Cardiac muscle cell (in vitro differentiated cells and primary cell): ENCODE results near the gene POLR2A. TPM values are rescaled to one million over a fixed set of nuclear protein-coding genes. Genes with fewer than 3 reads are reported as not detected.
A peak's percentile ranks its signal among the peaks of the same experiment; 100 is the strongest.

Experiments used
- DNase-seq, 2 donors: peaks; one replicate each; pipeline versions ENCODE4 v3.0.0 to v3.0.0-alpha.2; 2010 to 2017; ENCODE audit warnings: low read depth in 1 of 2, low spot score in 1 of 2
- H3K27ac ChIP-seq: fragments of 200-600 bp; sonication (generic); 2 replicates; pipeline ENCODE4 v1.5.1; 2016
- H3K27me3 ChIP-seq: fragments of 200-600 bp; sonication (generic); 2 replicates; pipeline ENCODE4 v1.6.0; 2016; ENCODE audit warnings: control low read depth
- H3K36me3 ChIP-seq: fragments of 200-600 bp; sonication (generic); 2 replicates; pipeline ENCODE4 v1.5.1; 2016; ENCODE audit warnings: control low read depth
- H3K4me1 ChIP-seq: fragments of 200-600 bp; sonication (generic); 2 replicates; pipeline ENCODE4 v1.8.1; 2017; ENCODE audit warnings: low read depth, mild to moderate bottlenecking, mixed run types
- H3K4me3 ChIP-seq: fragments of 200-600 bp; sonication (generic); 2 replicates; pipeline ENCODE4 v1.5.1; 2016; ENCODE audit warnings: mild to moderate bottlenecking
- H3K9me3 ChIP-seq: fragments of 200-600 bp; sonication (generic); 2 replicates; pipeline ENCODE4 v1.5.1; 2017; ENCODE audit warnings: low read depth, mild to moderate bottlenecking, control low read depth
- CTCF ChIP-seq: IDR thresholded peaks from 2 replicates; pipeline ENCODE4 v1.5.1; 2012; ENCODE audit warnings: low read depth, mild to moderate bottlenecking, low read length
- polyA plus RNA-seq: library from polyadenylated mRNA; unstranded; fragments of >200 nt; fragmentation: Nextera tagmentation; extraction: Ambion mirVana; gene quantifications from 2 replicates; pipeline ENCODE4 v1.2.1, GENCODE V29; 2016
- total RNA-seq: library from RNA; depleted of rRNA; stranded (reverse); fragments of >200 nt; gene quantifications from 2 replicates; pipeline ENCODE4 v1.2.3, GENCODE V29; 2016

POLR2A gene
- total and polyA plus RNA-seq, 2 experiments from 2014 or later = 41.3 to 62.3 TPM

DNA sequence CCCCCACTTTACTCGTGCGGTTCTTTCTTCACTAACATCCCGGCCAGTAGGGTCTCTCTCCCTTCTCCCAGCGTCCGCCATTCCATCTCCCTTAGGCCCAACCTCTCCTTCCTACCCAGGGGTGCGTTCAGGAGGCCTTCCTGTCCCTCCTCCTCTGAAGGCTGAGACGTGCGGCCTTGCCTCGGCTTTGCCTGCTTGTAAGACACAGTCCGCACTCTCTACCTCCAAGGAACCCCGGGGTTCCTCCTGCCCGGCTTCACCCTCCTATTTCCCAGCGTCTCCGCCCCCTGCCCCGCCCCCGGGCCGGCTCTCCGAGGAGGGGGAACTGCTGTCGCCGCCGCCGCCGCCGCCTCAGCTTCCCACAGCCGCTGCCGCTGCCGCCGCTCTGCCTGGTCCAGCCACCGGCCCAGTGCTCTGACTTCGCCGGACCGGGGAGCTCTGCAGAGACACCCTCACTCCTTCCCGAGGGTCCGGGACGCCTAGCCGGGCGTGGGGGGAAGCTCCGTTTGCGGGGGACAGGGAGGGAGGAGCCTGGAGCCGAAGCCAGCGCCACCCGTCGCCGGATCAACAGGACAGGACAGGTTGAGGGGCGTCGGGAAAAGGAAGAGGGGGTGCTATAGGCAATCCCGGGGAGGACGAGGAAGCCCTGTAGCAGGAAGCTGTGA is 46.1 kb upstream of the POLR2A start:
- Histone ChIP-seq H3K27ac (peak overlapping the region; percentile 24), H3K4me3 (peak overlapping the region; percentile 64), H3K36me3 (no peaks in the 10 kb centered on the region), H3K4me1 (peaks cover 20% of the 10 kb centered on the region), H3K27me3 (no peaks in the 10 kb centered on the region), H3K9me3 (no peaks in the 10 kb centered on the region)
- DNase-seq = peak; percentile 17 to 84
- no peak for TF ChIP-seq CTCF

DNA sequence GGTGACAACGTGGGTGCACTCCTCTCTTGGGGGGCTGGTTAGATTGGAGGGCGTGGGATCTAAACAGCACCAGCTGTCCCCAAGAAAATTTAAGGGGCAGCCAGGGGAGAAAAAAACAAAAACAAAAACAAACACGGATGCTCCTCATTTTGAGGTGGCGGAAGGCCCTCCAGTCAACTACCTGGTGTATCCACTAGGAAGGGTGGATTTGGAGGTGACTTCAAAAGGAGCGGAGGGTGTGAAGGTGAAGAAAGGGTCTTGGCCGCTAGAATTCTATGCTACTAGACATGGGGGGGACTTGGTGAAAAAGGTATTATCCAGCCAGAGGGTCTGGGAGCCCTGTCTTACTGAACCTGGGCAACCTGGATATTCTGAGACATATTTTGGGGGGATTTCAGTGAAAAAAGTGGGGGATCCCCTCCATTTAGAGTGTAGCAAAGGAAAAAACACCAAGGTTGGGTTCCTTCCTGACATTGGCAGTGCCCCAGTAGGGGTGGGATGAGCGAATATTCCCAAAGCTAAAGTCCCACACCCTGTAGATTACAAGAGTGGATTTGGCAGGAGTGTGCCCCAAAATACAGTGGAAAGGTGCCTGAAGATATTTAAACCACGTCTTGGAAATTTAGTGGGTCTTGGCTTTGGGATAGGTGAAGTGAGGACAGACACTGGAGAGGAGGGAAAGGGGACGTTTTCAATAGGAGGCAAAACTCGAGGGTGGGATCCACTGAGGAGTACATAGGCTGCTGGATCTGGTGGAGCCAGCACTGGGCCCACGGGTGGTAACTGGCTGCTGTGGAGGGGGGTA is 45.3 kb upstream of the POLR2A start:
- Histone ChIP-seq H3K27me3 (no peaks in the 10 kb centered on the region), H3K9me3 (no peaks in the 10 kb centered on the region), H3K4me3 (peak overlapping the region; percentile 64), H3K4me1 (peaks cover 20% of the 10 kb centered on the region), H3K27ac (no peak overlapping the region), H3K36me3 (no peaks in the 10 kb centered on the region)
- no peak for DNase-seq
- no peak for TF ChIP-seq CTCF

GRCh38 chr17:7439462-7440112 is 44.6 kb upstream of the POLR2A start, which contains the start of gene FGF11:
Gene FGF11 (plus strand): TSS chr17:7439512. CDS start chr17:7439621, 109 bp downstream.
- Histone ChIP-seq H3K36me3 (no peaks in the 10 kb centered on the region), H3K4me1 (peaks cover 24% of the 10 kb centered on the region), H3K27me3 (no peaks in the 10 kb centered on the region), H3K27ac (peak within 1 kb of the TSS; percentile 95), H3K4me3 (peak within 1 kb of the TSS; percentile 64), H3K9me3 (no peaks in the 10 kb centered on the region)
- no peak for TF ChIP-seq CTCF
- peak in 1 of 2 donors; percentile 47 for DNase-seq

- Histone ChIP-seq H3K27ac (peak overlapping the region; percentile 95), H3K4me1 (peaks cover 26% of the 10 kb centered on the region), H3K27me3 (no peaks in the 10 kb centered on the region)
Observed at GRCh38 chr17:7440113-7440833, 43.9 kb upstream of the POLR2A start.

More at GRCh38 chr17:7440113-7440833, 43.9 kb upstream of the POLR2A start:
- Histone ChIP-seq H3K4me3 (peak overlapping the region; percentile 64), H3K9me3 (no peaks in the 10 kb centered on the region), H3K36me3 (no peaks in the 10 kb centered on the region)
- peak in 1 of 2 donors; percentile 76 for DNase-seq
- no peak for TF ChIP-seq CTCF
